ENCODE results near the gene PTPRN2. TPM values are rescaled to one million over a fixed set of nuclear protein-coding genes. Genes with fewer than 3 reads are reported as not detected.

Gene PTPRN2
- polyA plus RNA-seq, 1 of the 3 experiments (the other 2 are of a cell fraction): 4.0 TPM

DNA sequence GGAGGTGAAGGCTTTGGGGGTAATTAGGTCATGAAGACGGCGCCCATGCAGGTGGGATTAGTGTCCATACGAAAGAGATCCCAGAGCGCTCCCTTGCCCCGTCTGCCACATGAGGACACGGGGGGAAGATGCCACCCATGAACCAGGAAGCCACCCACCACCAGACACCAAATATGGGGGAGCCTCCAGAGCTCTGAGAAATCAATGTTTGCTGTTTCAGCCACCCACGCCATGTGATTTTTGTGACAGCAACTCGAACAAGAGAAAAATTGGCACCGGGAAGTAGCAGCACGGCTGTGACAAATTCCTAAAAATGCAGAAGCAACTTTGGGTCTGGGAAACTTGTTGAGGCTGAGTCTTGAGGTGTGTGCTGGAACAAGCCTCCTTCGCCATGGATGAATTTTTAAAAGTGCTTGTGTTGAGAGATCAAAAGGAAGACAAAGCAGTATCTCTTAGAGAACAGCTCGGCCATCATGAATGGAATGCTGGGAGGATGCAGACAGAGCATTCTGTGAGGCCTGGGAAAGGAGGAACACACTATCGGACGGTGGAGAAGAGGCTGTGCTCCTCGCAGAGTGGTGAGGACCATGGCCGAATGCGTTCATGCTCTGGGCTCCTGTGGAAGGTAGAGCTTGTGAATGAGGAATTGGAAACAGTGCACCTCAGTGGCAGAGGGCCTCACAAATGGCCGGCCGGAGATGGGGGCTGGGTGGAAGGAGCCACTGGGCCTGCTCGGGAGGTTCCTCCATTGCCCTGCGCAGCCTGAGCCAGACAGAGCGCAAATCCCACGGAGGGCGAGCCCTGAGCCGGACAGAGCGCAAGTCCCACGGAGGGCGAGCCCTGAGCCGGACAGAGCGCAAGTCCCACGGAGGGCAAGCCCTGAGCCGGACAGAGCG lies 277.5 kb downstream of the PTPRN2 start:
- POLR2A ChIA-PET: no interaction called here

More for the DNA sequence above, 277.5 kb downstream of the PTPRN2 start:
- Histone ChIP-seq H3K79me2 (ENCODE audit: insufficient read depth) (no peaks in the 10 kb centered on the region), H3K27me3 (ENCODE audit: insufficient read depth) (no peaks in the 10 kb centered on the region), H3K27ac (ENCODE audit: low read depth in 2 of 2, low read length in 1 of 2) (no peak overlapping the region), H3F3A (replicated peaks; ENCODE audit: insufficient read depth) (peaks cover 6% of the 10 kb centered on the region), H3K9me3 (peaks cover 8% of the 10 kb centered on the region), H2AFZ (ENCODE audit: low read depth) (no peak overlapping the region), H3K36me3 (replicated peaks in 1 of 2; ENCODE audit: control insufficient read depth in 1 of 2, insufficient read depth in 2 of 2, low read length in 1 of 2) (no peaks in the 10 kb centered on the region), H4K20me1 (ENCODE audit: insufficient read depth) (no peaks in the 10 kb centered on the region), H3K4me2 (no peak overlapping the region), H3K4me1 (ENCODE audit: control insufficient read depth in 1 of 2, insufficient read depth in 2 of 2, low read depth in 1 of 2, low read length in 1 of 2) (no peaks in the 10 kb centered on the region), H3K9ac (no peak overlapping the region), H3K9me2 (no peaks in the 10 kb centered on the region), H3K4me3 (ENCODE audit: low read depth in 2 of 2, low read length in 1 of 2) (no peak overlapping the region)
- DNase-seq: no peak
- WGBS (ENCODE audit: low lambda C conversion rate): 68% methylated on average over 31 of the region's 33 CpGs
- CTCF ChIA-PET: interaction anchor here (0.7 kb wide), 1 partner anchor 16 kb away, joined by 3 read pairs; no protein-coding TSS in a partner anchor
- TF ChIP-seq NFIC (IDR thresholded peaks at IDR 0.05; ENCODE audit: borderline replicate concordance): no peak
- no peak for TF ChIP-seq SIN3A (IDR thresholded peaks at IDR 0.05; ENCODE audit: borderline replicate concordance, low read depth, low read length)
- no peak for TF ChIP-seq CTCF (IDR thresholded peaks at IDR 0.05)
- TF ChIP-seq MEF2A (IDR thresholded peaks at IDR 0.05; ENCODE audit: borderline replicate concordance, low read depth): no peak
- no peak for TF ChIP-seq FOXJ3 (CRISPR knock-in tag; IDR thresholded peaks at IDR 0.05)
- TF ChIP-seq, protein P1, sequence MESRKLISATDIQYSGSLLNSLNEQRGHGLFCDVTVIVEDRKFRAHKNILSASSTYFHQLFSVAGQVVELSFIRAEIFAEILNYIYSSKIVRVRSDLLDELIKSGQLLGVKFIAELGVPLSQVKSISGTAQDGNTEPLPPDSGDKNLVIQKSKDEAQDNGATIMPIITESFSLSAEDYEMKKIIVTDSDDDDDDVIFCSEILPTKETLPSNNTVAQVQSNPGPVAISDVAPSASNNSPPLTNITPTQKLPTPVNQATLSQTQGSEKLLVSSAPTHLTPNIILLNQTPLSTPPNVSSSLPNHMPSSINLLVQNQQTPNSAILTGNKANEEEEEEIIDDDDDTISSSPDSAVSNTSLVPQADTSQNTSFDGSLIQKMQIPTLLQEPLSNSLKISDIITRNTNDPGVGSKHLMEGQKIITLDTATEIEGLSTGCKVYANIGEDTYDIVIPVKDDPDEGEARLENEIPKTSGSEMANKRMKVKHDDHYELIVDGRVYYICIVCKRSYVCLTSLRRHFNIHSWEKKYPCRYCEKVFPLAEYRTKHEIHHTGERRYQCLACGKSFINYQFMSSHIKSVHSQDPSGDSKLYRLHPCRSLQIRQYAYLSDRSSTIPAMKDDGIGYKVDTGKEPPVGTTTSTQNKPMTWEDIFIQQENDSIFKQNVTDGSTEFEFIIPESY (IDR thresholded peaks at IDR 0.05; ENCODE audit: borderline replicate concordance, low read depth): no peak
- no peak for TF ChIP-seq POLR2AphosphoS5 (IDR thresholded peaks at IDR 0.05; ENCODE audit: low read depth, low read length)
- no peak for TF ChIP-seq TEAD4 (IDR thresholded peaks at IDR 0.05; ENCODE audit: borderline replicate concordance, insufficient read depth)
- TF ChIP-seq ELF1 (IDR thresholded peaks at IDR 0.05): no peak
- no peak for TF ChIP-seq CHD2 (IDR thresholded peaks at IDR 0.05; ENCODE audit: low read length, partially characterized antibody)
- no peak for TF ChIP-seq MAX (IDR thresholded peaks at IDR 0.05; ENCODE audit: low read depth)
- TF ChIP-seq TCF12 (IDR thresholded peaks at IDR 0.05): no peak
- TF ChIP-seq RFX5 (IDR thresholded peaks at IDR 0.05; ENCODE audit: low read length): no peak
- no peak for TF ChIP-seq SMC3 (IDR thresholded peaks at IDR 0.05; ENCODE audit: low read depth, low read length)
